ENCODE measurements around the gene CYSLTR2.

The CYSLTR2 gene

DNA sequence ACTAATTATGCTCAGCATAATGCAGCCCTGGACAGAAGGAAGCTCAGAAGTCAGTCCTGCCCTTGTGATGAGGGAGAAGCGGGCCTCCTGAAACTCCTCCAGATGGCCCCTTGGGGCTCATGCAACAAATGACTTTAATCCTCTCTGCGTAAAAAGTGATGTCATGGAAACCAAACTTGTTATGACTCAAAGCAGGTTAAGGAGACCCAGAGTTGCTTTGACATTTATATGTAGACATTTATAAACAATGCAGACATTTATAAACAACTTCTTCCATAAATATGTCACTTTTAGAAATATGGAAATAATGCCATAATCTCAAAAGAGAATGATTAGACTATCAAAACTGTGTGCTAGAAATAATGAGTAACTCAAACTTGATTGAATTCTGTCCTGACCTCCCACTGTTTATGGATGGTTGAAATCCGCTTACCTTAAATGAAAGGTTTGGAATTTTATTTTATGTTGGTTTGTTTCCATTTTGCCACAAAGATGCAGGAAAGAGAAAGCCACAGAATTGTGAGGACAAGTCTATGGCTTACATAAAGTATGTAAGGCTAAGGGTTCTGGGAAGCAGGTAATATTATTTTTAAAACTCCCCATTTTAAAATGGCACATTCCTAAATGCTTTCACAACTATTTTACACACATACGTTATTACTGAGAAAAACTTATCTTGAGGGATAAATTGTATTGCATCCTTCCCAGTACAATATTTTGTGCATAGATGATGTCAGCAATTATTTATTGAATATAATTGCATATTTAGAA lies 73.7 kb downstream of the CYSLTR2 start:
- no peaks in the 10 kb centered on the region for H3K4me1 ChIP-seq (ENCODE audit: insufficient read depth, poor library complexity, severe bottlenecking)
- TF ChIP-seq, protein P1, sequence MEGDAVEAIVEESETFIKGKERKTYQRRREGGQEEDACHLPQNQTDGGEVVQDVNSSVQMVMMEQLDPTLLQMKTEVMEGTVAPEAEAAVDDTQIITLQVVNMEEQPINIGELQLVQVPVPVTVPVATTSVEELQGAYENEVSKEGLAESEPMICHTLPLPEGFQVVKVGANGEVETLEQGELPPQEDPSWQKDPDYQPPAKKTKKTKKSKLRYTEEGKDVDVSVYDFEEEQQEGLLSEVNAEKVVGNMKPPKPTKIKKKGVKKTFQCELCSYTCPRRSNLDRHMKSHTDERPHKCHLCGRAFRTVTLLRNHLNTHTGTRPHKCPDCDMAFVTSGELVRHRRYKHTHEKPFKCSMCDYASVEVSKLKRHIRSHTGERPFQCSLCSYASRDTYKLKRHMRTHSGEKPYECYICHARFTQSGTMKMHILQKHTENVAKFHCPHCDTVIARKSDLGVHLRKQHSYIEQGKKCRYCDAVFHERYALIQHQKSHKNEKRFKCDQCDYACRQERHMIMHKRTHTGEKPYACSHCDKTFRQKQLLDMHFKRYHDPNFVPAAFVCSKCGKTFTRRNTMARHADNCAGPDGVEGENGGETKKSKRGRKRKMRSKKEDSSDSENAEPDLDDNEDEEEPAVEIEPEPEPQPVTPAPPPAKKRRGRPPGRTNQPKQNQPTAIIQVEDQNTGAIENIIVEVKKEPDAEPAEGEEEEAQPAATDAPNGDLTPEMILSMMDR (IDR thresholded peaks at IDR 0.05; ENCODE audit: poor library complexity, severe bottlenecking), result no peak
- H3K9me3 ChIP-seq (ENCODE audit: severe bottlenecking), result no peaks in the 10 kb centered on the region
- H3K4me3 ChIP-seq (ENCODE audit: severe bottlenecking), result no peak overlapping the region
- ATAC-seq (ENCODE audit: low read depth), result no peak
- no peaks in the 10 kb centered on the region for H3K36me3 ChIP-seq (ENCODE audit: low read depth)
- H3K27me3 ChIP-seq (ENCODE audit: insufficient read depth, poor library complexity, severe bottlenecking), result no peaks in the 10 kb centered on the region
- no peak overlapping the region for H3K27ac ChIP-seq (ENCODE audit: poor library complexity, severe bottlenecking)
- DNase-seq (ENCODE audit: low spot score), result no peak

DNA sequence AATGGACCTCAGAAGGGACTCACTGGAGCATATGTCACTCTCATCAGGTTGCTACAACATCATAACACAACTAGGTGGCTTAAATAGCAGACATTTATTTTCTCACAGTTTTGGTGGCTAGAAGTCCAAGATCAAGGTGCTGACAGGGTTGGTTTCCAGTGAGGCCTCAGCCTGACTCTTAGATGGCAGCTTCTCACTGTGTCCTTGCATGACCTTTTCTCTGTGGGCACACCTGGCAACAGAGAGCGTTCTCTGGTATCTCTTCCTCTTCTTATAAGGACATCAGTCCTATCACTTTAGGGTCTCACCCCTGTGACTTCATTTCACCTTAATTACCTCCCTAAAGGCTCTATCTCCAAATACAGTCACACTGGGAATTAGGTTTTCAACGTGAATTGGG lies 74.5 kb downstream of the CYSLTR2 start:
- no peak for DNase-seq (ENCODE audit: low spot score)
- H3K4me1 ChIP-seq (ENCODE audit: insufficient read depth, poor library complexity, severe bottlenecking), result no peaks in the 10 kb centered on the region
- no peaks in the 10 kb centered on the region for H3K9me3 ChIP-seq (ENCODE audit: severe bottlenecking)
- no peaks in the 10 kb centered on the region for H3K27me3 ChIP-seq (ENCODE audit: insufficient read depth, poor library complexity, severe bottlenecking)
- H3K36me3 ChIP-seq (ENCODE audit: low read depth), result no peaks in the 10 kb centered on the region
- no peak overlapping the region for H3K27ac ChIP-seq (ENCODE audit: poor library complexity, severe bottlenecking)
- no peak overlapping the region for H3K4me3 ChIP-seq (ENCODE audit: severe bottlenecking)
- ATAC-seq (ENCODE audit: low read depth), result no peak
- TF ChIP-seq, protein P1 (IDR thresholded peaks at IDR 0.05; ENCODE audit: poor library complexity, severe bottlenecking), result no peak

DNA sequence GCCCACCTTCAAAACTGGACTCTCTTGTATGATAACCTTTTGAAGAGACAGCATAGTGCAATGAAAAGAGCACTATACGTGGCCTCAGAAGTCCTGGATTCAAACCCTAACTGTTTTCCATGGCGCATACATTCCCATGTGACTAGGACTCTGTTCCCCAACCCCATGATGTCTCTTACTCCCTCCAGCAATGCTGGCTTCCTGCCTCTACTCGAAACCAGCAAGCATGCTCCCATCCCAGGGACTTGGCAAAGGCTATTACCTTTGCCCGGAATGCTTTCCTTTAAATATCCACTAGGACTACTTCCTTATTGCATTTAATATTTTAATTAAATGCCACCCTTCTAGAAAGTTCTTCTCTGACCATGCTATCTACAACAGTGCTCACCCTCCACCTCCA lies 75.1 kb downstream of the CYSLTR2 start:
- ATAC-seq (ENCODE audit: low read depth) (no peak), DNase-seq (ENCODE audit: low spot score) (no peak)
- no peaks in the 10 kb centered on the region for H3K36me3 ChIP-seq (ENCODE audit: low read depth)
- no peak overlapping the region for H3K4me3 ChIP-seq (ENCODE audit: severe bottlenecking)
- no peaks in the 10 kb centered on the region for H3K4me1 ChIP-seq (ENCODE audit: insufficient read depth, poor library complexity, severe bottlenecking)
- H3K27ac ChIP-seq (ENCODE audit: poor library complexity, severe bottlenecking), result no peak overlapping the region
- TF ChIP-seq, protein P1 (IDR thresholded peaks at IDR 0.05; ENCODE audit: poor library complexity, severe bottlenecking), result no peak
- H3K9me3 ChIP-seq (ENCODE audit: severe bottlenecking), result no peaks in the 10 kb centered on the region
- H3K27me3 ChIP-seq (ENCODE audit: insufficient read depth, poor library complexity, severe bottlenecking), result no peaks in the 10 kb centered on the region

DNA sequence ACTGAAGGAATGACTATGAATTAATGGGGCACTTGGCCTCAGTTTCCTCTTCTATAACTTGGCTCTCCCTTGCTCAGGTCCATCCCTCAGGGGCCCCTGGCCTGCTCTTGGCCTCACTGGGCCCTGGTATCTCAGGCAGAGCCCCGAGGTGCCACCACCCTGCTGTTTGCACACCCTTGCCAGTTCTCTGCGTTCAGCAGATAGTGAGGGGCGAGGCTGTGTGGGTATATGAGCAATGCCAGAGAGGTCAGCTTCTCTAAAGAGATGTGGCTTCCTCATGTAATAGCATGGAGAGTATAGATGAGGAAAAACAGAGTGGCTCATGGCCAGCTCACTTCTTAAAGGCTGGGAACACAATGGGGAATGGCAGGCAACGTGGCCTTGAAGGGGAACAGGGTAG lies 76.1 kb downstream of the CYSLTR2 start:
- ATAC-seq (ENCODE audit: low read depth), result no peak
- H3K4me1 ChIP-seq (ENCODE audit: insufficient read depth, poor library complexity, severe bottlenecking), result no peaks in the 10 kb centered on the region
- H3K27me3 ChIP-seq (ENCODE audit: insufficient read depth, poor library complexity, severe bottlenecking), result no peaks in the 10 kb centered on the region
- DNase-seq (ENCODE audit: low spot score), result no peak
- no peaks in the 10 kb centered on the region for H3K36me3 ChIP-seq (ENCODE audit: low read depth)
- H3K9me3 ChIP-seq (ENCODE audit: severe bottlenecking), result no peaks in the 10 kb centered on the region
- no peak overlapping the region for H3K4me3 ChIP-seq (ENCODE audit: severe bottlenecking)
- TF ChIP-seq, protein P1 (IDR thresholded peaks at IDR 0.05; ENCODE audit: poor library complexity, severe bottlenecking), result no peak
- no peak overlapping the region for H3K27ac ChIP-seq (ENCODE audit: poor library complexity, severe bottlenecking)

DNA sequence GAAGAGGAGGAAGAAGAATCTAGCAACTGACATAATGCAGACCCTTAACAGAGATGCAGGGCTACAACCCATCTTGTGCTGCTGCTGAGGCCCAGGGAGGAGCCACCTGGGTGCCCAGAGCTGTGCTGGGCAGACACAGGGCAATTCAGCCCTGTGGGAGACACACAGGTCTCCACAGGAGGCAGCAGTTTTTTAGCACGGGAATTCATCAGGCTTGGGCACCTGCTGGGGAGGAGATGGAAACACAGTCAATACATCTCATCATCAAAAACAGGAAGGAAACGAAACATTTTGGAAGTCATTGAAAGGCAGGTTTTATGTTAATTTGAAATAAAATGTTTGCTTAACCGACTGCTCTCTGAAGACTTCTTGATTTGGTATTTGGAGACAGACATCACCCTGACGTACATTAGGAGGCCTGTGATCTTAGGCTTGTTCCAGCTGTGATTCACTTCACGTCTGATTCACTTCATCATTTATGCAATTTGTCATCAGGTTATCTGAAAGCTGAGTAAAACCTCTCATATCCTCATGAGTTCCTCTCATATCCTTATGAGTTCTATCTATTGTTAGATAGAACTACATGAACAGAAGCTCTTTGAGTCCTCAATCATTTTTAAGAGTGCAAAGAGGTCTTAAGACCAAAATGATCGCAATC lies 77.4 kb downstream of the CYSLTR2 start:
- Histone ChIP-seq H3K27me3 (ENCODE audit: insufficient read depth, poor library complexity, severe bottlenecking) (no peaks in the 10 kb centered on the region), H3K9me3 (ENCODE audit: severe bottlenecking) (no peaks in the 10 kb centered on the region), H3K4me3 (ENCODE audit: severe bottlenecking) (no peak overlapping the region), H3K4me1 (ENCODE audit: insufficient read depth, poor library complexity, severe bottlenecking) (no peaks in the 10 kb centered on the region), H3K27ac (ENCODE audit: poor library complexity, severe bottlenecking) (no peak overlapping the region), H3K36me3 (ENCODE audit: low read depth) (no peaks in the 10 kb centered on the region)
- DNase-seq (ENCODE audit: low spot score), result no peak
- TF ChIP-seq, protein P1 (IDR thresholded peaks at IDR 0.05; ENCODE audit: poor library complexity, severe bottlenecking), result no peak
- peak; percentile 49 for ATAC-seq (ENCODE audit: low read depth)
